DMS 273 treated with DMSO at 0.1 percent for 48 hours (cell line): Measurements from ENCODE around the gene GSTT2.
"Not testable (repeated sequence)": the region's sequence is repeated elsewhere in the genome, so short reads cannot be mapped to it uniquely, and the experiment has no call there.

Experiments
- DNase-seq: peaks from one replicate; lab custom pipeline; 2025; lab: John Stamatoyannopoulos, UW

The GSTT2 gene

DNA sequence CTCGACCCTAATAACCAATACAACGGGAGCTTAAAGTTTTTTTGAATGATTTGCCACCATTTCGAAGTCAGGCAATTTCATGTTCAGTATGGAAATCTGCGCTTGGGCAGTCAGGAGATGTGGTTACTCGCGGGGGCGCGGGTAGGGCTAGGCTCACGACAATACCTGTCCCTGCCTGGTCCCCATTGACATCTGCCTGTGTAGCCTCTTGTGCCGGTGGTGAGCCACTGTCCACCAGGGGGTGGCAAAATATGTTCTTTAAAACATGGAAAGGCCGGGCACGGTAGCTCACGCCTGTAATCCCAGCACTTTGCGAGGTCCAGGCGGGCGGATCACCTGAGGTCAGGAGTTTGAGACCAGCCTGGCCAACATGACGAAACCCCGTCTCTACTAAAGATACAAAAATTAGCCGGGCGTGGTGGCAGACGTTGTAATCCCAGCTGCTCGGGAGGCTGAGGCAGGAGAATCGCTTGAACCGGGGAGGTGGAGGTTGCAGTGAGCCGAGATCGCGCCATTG, 5.0 kb upstream of the GSTT2 start:
- not testable (repeated sequence) for DNase-seq

DNA sequence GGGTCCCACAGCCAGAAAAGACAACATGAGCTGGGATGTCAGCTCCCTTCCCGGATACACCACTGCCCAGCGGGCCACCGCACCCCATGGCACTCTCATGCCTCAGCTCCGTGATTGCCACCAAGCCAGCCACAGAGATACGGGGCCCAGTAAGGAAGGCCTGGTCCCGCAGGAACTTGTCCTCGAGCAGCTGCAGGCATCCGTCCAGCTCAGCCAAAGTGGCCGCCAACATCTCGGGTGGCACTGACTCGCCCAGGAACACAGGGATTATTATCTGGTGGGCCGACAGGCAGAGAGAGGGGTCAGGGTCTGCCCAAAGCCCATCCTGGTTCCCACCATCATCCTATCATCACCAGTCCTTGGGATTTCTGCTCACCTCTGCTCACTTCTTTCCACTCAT, 2.6 kb upstream of the GSTT2 start:
- not testable (repeated sequence) for DNase-seq

DNA sequence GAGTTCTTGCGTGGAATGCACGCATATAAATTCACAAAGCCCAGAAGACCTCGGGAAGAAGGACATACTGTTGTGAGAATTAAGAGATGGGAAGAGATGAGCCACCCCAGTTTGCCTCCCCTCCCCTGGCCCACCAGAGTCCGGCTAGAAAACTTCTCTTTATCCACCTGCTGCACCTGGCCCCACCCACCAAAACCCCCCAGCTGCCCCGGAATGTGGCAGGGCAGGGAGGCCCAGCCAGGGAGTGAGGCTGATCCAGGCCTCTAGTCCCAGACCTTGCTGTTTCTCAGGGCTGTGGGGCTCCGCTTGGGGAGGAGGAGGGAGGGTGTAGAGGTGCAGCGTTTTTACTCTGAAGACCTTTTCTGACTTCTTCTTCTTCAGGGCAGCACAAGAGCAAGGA, 633 bp downstream of the GSTT2 start:
- not testable (repeated sequence) for DNase-seq

DNA sequence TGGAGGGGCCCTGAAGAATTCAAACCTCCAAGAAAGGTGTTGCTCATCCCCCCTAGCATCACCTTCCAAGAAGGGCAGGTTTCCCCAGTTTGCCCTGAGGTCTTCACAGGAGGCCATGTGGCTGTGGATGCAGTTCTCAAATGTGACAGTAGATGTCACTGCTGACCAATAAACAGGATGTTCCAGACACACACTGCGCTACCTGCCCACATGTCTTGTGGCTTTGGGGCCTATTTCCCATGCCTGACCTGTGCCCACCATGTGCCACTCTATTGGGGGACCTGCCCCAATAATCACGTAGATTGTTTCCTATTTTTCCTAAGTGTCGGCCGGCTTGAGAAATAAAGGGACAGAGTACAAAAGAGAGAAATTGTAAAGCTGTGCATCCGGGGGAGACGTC, 4.5 kb downstream of the GSTT2 start:
- no peak for DNase-seq

DNA sequence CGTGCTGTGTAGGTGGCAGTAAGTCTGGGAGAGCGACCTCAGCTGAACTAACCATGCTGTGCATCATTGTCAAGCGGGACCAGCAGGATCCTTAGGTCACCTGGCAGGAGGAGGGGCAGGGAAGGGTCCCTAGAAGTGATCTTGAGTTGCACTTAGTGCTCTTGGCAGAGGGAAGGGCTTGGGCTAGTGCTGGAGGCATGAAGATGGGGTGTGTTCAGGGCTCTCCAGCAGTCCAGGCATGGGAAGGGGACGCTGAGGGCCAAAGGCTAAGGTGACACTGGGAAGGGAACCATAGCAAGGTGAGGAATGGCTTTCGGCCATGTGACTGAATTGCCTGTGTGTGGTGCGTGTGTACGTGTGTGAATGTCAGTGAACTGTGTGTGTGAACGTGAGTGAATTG, 6.2 kb downstream of the GSTT2 start:
- DNase-seq, result not testable (repeated sequence)

DNA sequence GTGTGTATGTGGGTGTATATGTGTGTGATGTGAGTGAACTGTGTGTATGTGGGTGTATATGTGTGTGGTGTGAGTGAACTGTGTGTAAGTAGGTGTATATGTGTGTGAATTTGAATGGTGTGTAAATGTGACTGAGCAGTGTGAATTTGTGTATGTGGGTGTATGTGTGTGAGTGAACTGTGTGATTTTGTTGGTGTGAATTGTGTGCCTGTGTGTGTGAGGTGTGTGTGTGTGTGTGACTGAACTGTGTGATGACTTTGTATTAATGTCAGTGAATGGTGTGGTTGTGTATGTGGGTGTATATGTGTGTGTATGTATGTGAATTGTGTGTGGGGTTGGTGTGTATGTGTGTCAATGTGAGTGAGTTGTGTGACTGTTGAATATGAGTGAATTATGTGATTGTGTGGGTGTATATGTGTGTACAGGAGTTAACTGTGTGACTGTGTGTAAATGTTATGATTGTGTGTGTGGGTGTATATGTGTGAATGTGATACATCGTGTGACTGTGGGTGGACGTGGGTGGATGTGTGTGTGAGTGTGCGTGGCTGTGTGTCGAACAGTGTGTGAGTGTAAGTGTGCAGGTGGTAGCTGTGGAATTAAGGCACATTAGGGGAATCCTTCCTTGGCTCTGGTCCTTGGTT, 6.7 kb downstream of the GSTT2 start:
- not testable (repeated sequence) for DNase-seq

DNA sequence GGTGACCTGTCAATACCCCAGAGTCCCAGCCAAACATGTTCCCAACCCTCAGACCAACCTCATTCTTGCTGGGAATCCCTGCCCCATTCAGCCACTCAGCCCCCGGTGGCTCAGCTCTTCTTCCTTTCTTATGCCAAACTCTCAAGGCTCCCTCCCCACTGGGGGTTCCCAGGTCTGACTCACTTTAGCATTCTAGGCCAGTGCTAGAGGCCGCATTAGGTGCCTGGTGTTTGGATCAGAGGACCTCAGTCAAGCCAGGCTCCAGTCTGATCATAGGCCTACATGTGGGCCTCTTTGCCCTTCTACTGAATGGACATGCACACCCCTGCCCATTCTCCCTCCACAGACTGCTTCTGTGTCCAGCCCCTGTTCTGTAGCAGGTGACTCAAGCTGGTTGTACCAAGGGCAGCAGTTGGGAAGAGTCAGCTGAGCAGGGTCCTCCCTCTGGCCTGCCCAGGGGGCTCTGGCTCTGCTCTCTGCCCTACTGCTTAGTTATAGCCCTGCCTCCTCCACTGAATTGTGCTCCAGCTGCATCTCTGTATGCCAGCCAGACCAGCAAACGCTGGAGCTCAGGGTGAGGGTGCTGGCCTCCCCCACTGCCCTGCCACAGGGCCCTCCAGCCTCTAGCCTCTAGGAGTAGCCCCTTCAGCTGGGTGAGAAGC, 9.8 kb downstream of the GSTT2 start:
- DNase-seq, result not testable (repeated sequence)

DNA sequence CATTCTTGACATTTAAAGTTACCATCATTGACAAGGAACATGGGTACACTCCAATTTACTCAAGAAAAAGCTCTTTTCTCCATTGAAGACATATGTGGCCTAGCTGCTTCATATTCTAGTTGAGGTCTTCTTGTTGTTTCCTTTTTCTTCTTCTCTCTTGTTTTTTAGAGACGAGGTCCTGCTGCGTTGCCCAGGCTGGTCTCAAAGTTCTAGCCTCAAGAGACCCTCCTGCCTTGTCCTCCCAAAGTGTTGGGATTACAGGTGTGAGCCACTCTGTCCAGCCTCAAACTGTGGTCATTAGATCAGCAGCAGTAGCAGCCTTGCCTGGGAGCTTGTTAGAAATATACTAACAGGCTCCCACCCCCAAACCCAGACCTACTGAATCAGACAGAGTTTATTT, 13.1 kb downstream of the GSTT2 start:
- DNase-seq, result not testable (repeated sequence)

DNA sequence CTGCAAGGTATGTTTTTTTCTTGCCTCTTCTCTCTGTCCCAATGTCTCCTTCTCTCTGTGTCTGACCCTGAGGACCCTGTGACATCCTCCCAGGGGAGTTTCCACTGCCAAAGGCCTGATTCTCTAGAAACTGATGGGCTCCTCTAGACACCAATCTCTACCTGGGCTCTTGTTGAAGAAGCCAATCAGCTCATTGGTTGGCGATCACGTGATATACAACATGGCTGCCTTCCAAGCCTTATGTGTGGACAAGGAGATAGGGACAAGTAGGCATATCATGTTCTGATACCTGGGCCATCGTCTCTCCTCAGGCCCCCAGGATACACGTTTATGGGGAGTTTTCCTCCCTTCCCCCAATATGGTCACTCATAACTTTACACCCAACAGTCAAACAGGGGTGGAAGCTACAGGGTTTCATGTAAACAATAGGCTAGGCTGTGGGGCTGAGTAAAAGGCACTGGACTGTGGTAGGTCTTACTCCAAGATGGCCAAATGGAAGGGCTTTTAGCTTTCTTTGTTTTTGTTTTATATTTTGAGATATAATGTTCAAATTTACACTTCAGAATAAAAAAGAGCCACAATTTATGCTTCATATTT, 13.7 kb downstream of the GSTT2 start:
- not testable (repeated sequence) for DNase-seq

DNA sequence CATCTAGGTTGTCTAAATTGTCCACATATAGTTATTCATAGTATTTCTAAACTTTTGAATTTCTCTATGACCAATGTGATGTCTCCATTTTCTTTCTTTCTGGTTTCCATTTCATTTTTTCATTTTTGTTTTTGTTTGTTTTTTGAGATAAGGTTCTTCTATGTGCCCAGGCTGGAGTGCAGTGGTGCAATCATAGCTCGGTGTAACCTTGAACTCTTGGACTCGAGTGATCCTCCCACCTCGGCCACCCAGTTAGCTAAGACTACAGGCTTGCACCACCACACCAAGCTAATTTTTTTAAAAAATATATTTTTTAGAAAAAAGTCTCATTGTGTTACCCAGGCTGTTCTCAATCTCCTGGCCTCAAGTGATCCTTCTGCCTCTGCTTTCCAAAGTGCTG, 17.2 kb downstream of the GSTT2 start:
- no peak for DNase-seq

DNA sequence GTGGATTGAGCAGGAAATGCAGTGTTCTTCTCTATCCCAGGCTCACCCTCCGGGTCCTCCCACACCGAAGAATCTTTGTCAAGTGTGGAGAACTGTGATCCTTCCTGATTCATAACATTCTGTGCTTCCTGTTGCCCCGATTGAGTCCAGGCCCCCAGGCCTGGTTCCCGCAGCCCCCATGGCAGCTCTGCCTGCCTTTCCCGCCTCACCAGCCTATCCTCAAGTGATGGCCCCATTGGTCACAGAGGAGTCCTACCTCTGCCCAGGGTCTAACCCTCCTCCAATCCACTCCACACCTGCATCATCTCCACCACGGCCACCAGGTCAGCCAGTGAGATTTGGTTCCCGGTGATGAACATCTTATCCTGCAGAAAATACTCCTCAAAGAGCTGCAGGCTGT, 19.8 kb downstream of the GSTT2 start:
- DNase-seq, result not testable (repeated sequence)

DNA sequence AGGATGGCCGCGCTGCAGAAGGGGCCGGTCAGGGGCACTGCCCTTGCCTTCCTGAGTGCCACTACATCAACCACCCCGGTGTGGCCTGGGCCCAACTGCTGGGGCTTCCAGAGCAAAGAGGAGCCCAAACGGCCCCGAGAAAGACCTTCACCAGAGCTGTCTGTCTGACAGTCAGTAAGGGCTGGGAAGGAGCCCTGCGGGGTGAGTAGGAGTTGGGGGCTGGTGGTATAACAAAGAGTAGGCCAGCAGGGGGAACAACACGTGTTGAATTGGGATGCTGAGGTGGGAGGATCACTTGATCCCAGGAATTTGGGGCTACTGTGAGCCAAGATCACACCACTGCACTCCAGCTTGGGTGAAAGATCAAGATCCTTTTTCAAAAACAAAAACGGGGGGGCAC, 21.4 kb downstream of the GSTT2 start:
- DNase-seq, result no peak

DNA sequence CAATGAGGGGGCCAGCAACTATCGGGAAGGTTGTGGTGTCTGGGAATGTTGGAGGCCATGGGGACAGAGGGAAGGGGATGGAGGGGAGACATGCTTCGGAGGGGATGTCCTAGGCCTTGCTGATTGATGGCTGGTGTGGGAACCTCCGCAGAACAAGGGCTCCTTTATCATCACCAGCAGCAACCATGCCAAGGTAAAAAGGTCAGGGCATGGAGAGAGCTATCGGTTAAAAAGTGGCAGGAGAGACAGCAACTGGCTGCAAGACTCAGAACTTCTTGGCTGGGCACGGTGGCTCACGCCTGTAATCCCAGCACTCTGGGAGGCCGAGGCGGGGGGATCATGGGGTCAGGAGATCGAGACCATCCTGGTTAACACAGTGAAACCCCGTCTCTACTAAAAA, 22.3 kb downstream of the GSTT2 start:
- DNase-seq, result no peak

DNA sequence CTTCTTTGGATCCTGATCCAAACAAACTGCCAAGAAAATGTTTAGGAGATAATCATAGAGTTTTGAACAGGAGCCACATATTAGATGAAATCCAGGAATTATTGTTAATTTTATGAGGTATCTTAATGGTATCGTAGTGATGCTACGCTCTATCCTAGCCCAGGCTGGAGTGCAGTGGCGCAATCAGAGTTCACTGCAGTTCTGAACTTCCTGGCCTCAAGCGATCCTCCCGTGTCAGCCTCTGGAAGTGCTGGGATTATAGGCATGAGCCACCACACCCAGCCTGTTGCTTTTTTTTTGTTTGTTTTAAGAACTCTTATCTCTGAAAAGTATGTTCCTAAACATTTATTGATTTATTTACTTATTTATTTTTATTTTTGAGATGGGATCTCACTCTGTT, 22.9 kb downstream of the GSTT2 start:
- no peak for DNase-seq

DNA sequence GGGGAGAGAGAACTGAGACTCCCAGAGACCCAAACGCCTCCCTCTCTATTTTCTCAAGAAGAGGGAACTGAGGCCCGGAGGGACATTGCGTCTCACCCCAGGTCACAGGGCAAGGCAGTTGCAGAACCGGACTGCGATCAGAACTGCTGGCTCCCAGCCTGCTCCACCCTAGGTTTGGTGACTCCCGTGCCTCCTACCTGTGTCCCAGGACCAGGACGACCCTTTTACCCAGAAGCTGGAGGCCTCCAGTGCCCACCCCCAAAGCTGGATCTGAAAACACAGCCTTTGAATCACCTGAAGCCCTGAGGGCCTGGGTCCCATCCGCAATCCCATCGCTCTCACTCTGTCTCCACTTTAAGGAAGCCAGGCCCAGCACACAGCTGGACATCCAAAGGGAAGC, 24.0 kb downstream of the GSTT2 start:
- no peak for DNase-seq

DNA sequence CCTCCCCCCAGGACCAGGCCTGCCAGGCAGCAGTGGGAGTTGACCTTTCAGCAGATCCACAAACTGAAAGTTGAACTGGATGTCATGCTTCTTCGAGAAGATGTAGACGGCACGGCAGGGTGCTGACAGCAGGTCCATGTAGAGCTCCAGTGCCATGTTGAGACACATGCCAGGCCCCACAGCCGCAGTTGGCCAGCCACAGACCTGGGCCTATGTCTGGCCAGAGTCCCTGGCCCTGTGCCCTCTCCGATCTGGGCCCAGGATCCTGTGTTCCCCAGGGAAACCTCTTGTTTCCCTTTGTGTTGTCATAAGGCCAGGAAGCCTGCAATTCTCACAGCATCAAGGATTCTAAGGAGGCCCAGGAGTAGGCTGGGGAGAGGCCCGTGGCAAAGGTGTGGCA, 25.3 kb downstream of the GSTT2 start, which contains the start of gene GSTT4:
Gene GSTT4, minus strand, starts transcription at position 253 of the 400 bp plus-strand sequence. Its CDS starts 97 bp downstream, at position 156.
- no peak for DNase-seq

DNA sequence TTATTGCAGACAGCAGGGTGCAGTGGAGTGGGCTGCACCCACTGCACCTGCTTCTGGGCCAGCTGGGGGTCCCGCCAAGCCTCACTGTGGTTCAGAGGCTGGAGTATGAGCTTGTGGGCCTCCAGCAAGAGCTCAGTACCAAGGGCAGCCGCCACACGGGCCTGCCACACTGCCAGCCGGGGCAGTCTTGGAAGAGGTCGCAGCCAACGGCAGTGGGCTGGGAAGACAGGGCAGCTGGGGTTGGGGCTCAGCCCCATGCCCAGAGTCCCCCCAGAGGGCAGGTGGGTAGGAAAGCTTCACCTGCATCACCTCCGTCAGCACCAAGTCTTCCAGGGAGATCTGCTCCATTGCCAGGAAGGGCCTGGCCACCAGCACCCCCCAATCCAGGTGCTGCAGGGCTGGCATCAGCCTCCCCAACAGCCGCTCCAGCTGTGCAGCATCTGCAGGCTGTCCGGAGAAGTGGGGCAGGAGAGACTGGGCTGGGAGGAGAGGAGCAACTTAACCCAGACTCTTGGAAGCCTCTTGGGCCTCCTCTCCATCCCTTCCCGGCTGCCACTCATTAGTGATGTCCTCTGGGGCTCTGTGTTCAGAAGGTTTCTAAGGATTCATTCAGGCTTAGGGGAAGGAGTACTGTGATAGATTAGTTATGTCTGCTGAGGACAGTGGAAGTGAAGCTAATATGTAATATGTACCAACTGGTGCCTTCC, 26.4 kb downstream of the GSTT2 start:
- no peak for DNase-seq

DNA sequence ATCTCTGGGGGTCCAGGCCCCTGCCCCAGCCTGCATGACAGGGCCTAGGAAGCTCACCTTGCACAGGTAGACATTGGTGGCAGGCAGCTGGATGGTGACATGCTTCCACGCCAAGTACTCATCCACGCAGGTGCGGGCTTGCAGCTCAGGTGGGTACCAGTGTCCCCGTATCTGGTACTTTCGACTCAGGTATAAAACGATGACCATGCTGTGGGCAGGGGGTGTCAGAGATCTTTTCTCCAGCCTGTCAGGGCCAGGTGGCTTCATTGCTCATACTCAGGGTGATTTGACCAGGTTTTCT, 26.9 kb downstream of the GSTT2 start:
- no peak for DNase-seq

DNA sequence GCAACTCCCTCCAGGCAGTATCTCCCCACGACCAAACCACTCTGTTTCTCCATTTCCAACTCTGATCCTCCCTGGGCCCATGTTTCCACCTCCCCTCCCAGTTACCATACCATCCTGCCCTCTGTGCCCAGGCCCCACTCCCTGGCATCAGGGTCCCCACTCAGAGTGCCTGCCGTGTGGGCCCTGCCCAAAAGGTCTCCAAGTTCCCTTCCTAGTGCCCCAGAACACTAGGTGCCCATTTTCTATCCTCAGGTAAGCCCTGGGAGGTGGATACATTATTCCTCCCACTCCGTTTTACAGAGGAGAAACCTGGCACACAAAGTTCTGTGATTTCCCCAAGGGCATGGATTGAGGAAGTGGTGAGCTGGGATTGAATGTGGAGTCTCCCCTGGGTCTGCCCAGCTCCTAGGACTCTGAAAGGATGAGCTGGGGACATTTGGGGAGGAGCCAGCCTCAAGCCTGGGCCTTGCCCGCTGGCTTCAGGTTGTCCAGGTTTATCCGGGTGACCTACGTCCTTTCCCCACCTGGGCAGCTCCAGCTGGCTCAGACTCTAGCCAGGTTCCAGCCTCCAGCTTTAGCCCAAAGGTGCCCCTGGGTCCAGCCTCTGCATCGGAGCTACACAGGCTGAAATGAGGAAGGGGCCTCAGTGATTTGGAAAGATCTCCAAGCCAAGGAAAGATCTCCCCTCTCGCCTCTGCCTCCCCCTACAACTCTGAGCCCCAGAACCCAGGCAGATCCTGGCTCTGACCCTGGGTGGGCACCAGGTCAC, 27.5 kb downstream of the GSTT2 start:
- no peak for DNase-seq

DNA sequence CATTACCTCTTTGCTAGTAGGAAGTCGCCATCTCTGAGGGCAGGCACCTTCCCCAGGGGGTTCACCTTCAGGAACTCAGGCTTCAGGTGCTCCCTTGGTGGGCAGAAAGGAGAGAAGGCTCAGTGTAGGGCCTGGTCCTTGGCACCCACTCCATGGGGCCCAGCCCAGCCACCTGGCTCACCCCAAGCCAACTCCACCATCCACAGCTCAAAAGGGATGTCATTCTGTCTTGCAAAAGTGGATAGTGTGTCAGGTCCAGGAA, 28.0 kb downstream of the GSTT2 start:
- no peak for DNase-seq

DNA sequence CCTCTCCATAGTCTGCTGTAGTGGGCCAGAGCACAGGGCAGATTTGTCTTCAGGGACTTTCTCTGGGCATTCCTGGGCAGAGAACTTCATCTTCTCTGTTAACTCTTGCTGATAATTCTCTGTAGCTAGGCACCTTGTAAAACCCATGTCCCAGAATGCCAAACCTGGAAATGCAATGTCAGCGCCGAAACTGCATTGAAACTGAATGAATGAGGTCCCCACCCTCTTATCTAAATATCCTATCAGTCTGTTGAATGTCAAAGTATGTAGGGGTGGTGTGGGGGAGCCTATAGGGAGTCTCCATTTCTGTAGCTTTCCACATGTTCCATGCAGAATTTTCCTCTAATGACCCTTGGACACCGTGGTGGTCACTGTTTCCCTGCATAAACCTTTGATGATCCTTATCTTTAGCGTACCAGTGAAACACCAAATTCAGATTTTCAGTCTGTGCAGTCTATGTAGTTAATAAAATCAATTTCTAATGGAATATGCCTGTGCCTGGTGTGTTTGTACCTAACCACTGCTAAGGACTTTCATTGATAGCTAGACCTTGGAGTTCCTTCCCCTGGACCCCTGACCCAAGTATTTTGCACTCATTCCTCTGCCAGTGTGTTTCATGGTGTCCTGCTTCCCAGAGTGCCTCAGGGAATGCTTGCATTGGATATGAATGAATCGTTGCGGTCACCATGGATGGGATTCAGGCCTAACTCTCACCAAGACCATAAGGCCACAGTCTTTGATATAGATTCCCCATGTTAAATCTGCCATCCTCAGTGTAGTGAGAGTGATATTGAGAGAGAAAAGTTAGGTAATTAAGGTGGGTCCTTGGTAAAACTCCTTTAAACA, 28.7 kb downstream of the GSTT2 start:
- no peak for DNase-seq
